ENCODE measurements around the gene UBA7. TPM values are rescaled to one million over a fixed set of nuclear protein-coding genes. Genes with fewer than 3 reads are reported as not detected.

UBA7 gene, protein sequence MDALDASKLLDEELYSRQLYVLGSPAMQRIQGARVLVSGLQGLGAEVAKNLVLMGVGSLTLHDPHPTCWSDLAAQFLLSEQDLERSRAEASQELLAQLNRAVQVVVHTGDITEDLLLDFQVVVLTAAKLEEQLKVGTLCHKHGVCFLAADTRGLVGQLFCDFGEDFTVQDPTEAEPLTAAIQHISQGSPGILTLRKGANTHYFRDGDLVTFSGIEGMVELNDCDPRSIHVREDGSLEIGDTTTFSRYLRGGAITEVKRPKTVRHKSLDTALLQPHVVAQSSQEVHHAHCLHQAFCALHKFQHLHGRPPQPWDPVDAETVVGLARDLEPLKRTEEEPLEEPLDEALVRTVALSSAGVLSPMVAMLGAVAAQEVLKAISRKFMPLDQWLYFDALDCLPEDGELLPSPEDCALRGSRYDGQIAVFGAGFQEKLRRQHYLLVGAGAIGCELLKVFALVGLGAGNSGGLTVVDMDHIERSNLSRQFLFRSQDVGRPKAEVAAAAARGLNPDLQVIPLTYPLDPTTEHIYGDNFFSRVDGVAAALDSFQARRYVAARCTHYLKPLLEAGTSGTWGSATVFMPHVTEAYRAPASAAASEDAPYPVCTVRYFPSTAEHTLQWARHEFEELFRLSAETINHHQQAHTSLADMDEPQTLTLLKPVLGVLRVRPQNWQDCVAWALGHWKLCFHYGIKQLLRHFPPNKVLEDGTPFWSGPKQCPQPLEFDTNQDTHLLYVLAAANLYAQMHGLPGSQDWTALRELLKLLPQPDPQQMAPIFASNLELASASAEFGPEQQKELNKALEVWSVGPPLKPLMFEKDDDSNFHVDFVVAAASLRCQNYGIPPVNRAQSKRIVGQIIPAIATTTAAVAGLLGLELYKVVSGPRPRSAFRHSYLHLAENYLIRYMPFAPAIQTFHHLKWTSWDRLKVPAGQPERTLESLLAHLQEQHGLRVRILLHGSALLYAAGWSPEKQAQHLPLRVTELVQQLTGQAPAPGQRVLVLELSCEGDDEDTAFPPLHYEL
- total RNA-seq (10 to 100 TPM; 41.6 to 84.9 (median 76.3) TPM), polyA plus RNA-seq (10 to 100 TPM; 29.3 to 58.0 TPM)
- long read RNA-seq, donor 1, transcript UBA7-201 (24 exons, 3,299 nt) = major isoform, 11 of 66 reads
- long read RNA-seq, donor 1, partial matches to known transcripts = 19 of 66 reads
- long read RNA-seq, donor 1, other reads (novel, unspliced or antisense) = 35 of 66 reads
- long read RNA-seq, donor 2 = 0 reads
- long read RNA-seq, donor 3, partial matches to known transcripts = 15 of 53 reads
- long read RNA-seq, donor 3, other reads (novel, unspliced or antisense) = 34 of 53 reads

DNA sequence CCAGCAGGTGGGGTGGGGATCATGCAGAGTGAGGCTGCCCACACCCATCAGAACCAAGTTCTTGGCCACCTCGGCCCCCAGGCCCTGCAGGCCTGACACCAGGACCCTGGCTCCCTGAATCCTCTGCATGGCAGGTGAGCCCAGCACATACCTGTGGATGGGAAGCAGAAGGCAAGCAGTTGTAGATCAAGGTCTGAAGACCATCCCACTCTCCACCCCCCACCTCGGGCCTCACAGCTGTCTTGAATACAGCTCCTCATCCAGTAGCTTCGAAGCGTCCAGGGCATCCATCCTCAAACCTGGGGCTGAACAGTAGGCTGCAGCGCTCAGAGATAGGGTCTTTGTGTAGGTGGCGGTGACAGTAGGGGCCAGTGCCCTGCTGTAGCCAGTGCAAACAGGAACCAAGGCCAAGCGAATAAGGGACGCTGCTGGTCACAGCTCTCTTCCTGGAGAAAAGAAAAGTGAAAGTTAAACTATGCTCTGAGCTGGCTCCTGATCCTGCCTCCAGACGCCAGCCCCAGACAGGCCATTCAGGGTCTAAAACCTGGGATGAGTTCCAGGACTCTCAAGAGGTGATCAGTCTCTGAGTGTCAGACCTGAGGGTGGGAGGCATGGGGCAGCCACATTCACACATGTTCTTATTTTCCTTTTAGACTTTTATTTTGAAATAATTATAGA is at the start of gene UBA7:
TSS of gene UBA7 (minus strand) at position 457 of the 678 bp plus-strand sequence. CDS start at position 291, 166 bp downstream.
- TF ChIP-seq CTCF (IDR thresholded peaks at IDR 0.05) (no peak), EP300 (IDR thresholded peaks at IDR 0.05) (no peak), POLR2A (IDR thresholded peaks at IDR 0.05) (no peak)
- no peaks in the 10 kb centered on the region for H3K9me3 ChIP-seq
- H3K4me3 ChIP-seq = peak within 1 kb of the TSS; percentile 42
- peak within 1 kb of the TSS; percentile 75 to 84 for H3K27ac ChIP-seq
- no peaks in the 10 kb centered on the region for H3K36me3 ChIP-seq
- WGBS, 3 donors = 3 to 7% (median 6%) methylated on average over 9 of the region's 9 CpGs
- DNase-seq = peak; percentile 62 to 68 (median 63)
- no peaks in the 10 kb centered on the region for H3K27me3 ChIP-seq
- peaks cover 9% of the 10 kb centered on the region for H3K4me1 ChIP-seq (ENCODE audit: insufficient read depth)
- intact Hi-C loops (cut with DNase I) = no loop called here

GRCh38 chr3:49859576-49860305 is 46.0 kb upstream of the UBA7 start:
- 75 to 81% (median 78%) methylated on average over 12 of the region's 12 CpGs for WGBS, 3 donors
- H3K27me3 ChIP-seq = no peaks in the 10 kb centered on the region
- peaks cover 6% of the 10 kb centered on the region for H3K4me1 ChIP-seq (ENCODE audit: insufficient read depth)
- no peaks in the 10 kb centered on the region for H3K9me3 ChIP-seq
- DNase-seq = no peak
- H3K27ac ChIP-seq = no peak overlapping the region
- H3K36me3 ChIP-seq = no peaks in the 10 kb centered on the region
- intact Hi-C loops (cut with DNase I) = loop anchor here in 1 of 4 donors (10.0 kb wide), 1 partner anchor 165 kb away; no protein-coding TSS in a partner anchor
- TF ChIP-seq POLR2A (IDR thresholded peaks at IDR 0.05) = no peak
- no peak for TF ChIP-seq CTCF (IDR thresholded peaks at IDR 0.05)
- TF ChIP-seq EP300 (IDR thresholded peaks at IDR 0.05) = no peak
- no peak overlapping the region for H3K4me3 ChIP-seq

DNA sequence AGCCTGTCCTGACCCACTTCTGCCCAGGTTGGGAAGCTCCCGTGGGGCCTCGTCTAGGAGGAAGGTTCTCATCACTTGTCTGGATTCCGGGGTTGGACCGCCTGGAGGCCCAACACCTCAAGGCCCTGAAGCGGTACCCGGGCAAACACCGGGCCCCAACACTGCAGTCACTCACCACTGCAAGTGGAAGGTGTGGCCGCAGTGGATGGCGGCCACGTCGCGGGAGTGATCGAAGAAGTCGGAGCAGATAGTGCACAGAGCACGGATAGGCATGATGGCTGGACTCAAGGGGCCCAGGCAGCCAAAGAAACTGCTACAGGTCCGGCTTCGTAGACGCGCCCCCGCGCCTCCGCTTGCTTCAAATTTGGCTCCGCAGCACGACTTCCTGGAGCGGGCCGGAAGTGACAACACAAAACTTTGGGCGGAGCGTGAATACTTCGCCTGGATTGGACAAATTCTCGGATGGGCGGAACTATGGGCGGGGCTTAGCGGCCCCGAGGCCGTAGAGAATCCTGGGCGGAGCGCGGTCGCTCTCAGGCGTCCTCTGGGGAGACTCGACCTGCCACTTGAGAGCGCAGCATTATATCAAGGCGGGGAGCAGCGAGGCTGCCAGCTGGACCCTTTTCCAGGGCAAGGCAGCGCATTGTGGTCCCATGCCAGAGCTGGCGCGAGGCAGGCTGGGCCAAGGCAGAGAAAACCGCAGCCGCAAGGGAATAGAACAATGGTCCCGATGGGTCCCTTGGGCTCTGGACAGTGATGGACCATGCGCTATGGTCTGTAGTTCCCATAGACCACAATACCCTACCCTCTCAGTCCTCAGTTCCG is 42.6 kb upstream of the UBA7 start, which contains the start of gene TRAIP:
TSS of gene TRAIP (minus strand) at position 384 of the 825 bp plus-strand sequence. CDS start at position 273, 111 bp downstream.
- intact Hi-C loops (cut with DNase I) = no loop called here
- TF ChIP-seq POLR2A (IDR thresholded peaks at IDR 0.05) (peak; percentile 28), CTCF (IDR thresholded peaks at IDR 0.05) (no peak)
- Histone ChIP-seq H3K4me3 (peak within 1 kb of the TSS; percentile 46), H3K27me3 (no peaks in the 10 kb centered on the region), H3K27ac (peak within 1 kb of the TSS in 1 of 2 donors; percentile 72), H3K36me3 (no peaks in the 10 kb centered on the region), H3K9me3 (no peaks in the 10 kb centered on the region), H3K4me1 (ENCODE audit: insufficient read depth) (peaks cover 6% of the 10 kb centered on the region)
- DNase-seq = peak; percentile 91 to 96 (median 94)
- WGBS, 3 donors = 1 to 3% (median 2%) methylated on average over 44 to 52 of the region's 52 CpGs

All from ovary (tissue), 10 donors.